VCaP (cell line): ENCODE results near the gene IL10RA.

Experiments used
- H3K27ac ChIP-seq: fragments of 450-650 bp; 2 replicates; pipeline ENCODE4 v1.5.1; 2017
- CTCF ChIP-seq: fragments of 450-650 bp; conservative IDR thresholded peaks from 2 replicates; pipeline ENCODE4 v1.5.1; 2017; ENCODE audit warnings: mild to moderate bottlenecking, moderate library complexity

The IL10RA gene

GRCh38 chr11:117989351-117990102, 3.3 kb downstream of the IL10RA start:
- H3K27ac ChIP-seq: no peak overlapping the region
- no peak for TF ChIP-seq CTCF

GRCh38 chr11:117992136-117992535, 5.9 kb downstream of the IL10RA start:
- no peak for TF ChIP-seq CTCF
- H3K27ac ChIP-seq: no peak overlapping the region

GRCh38 chr11:117992620-117993019, 6.4 kb downstream of the IL10RA start:
- H3K27ac ChIP-seq: no peak overlapping the region
- no peak for TF ChIP-seq CTCF

- no peak for TF ChIP-seq CTCF
- no peak overlapping the region for H3K27ac ChIP-seq
Measured at GRCh38 chr11:117993988-117994745, 8.0 kb downstream of the IL10RA start.

GRCh38 chr11:117995472-117995871, 9.3 kb downstream of the IL10RA start:
- H3K27ac ChIP-seq: no peak overlapping the region
- TF ChIP-seq CTCF: no peak

GRCh38 chr11:117996058-117996457, 9.9 kb downstream of the IL10RA start:
- no peak overlapping the region for H3K27ac ChIP-seq
- no peak for TF ChIP-seq CTCF

- TF ChIP-seq CTCF: no peak
- H3K27ac ChIP-seq: no peak overlapping the region
Measured at GRCh38 chr11:117997406-117997805, 11.2 kb downstream of the IL10RA start.
